Panc1 (cell line): ENCODE results near the gene PPP1R12A. TPM values are rescaled to one million over a fixed set of nuclear protein-coding genes. Genes with fewer than 3 reads are reported as not detected.

Experiments
- ATAC-seq: fragments of 200-7000 bp; cut with Tn5 transposase; 2 replicates; pipeline ENCODE4 v1.9.1; 2020; ENCODE audit warnings: mild to moderate bottlenecking, moderate library complexity
- BruUV-seq: library from RNA; stranded (reverse); fragments of 400-500 nt; replicated peaks from 2 replicates; lab custom pipeline; 2021; lab: Mats Ljungman, UMichigan
- CTCF ChIA-PET: fragments of 300-600 bp; sonication (Branson Sonifier 250); formaldehyde crosslinking; loops from one replicate; lab custom pipeline; 2022; ENCODE audit warnings: antibody characterized with exemption; lab: Charles Lee
- POLR2A ChIA-PET: fragments of 300-600 bp; sonication (Branson Sonifier 250); formaldehyde crosslinking; loops from one replicate; lab custom pipeline; 2022; ENCODE audit warnings: antibody characterized with exemption; lab: Charles Lee
- DNase-seq: peaks from one replicate; pipeline ENCODE4 v3.0.0-alpha.2; 2010; ENCODE audit warnings: low read depth, low spot score
- H3K27ac ChIP-seq: 2 replicates; pipeline ENCODE4 v1.5.1; 2011; ENCODE audit warnings: mild to moderate bottlenecking, low read length, inconsistent platforms
- H3K27me3 ChIP-seq: fragments of 200-500 bp; sonication (Bioruptor generic); 2 replicates; pipeline ENCODE4 v1.6.0; 2014; ENCODE audit warnings: low read length, inconsistent platforms; ENCODE audit not compliant: control insufficient read depth, insufficient read depth
- H3K36me3 ChIP-seq: fragments of 200-500 bp; sonication (Bioruptor generic); 2 replicates; pipeline ENCODE4 v1.5.1; 2014; ENCODE audit warnings: inconsistent platforms, mild to moderate bottlenecking, low read length, moderate library complexity; ENCODE audit not compliant: control insufficient read depth, insufficient read depth
- H3K4me1 ChIP-seq: 2 replicates; pipeline ENCODE4 v1.5.1; 2011; ENCODE audit warnings: inconsistent platforms, mild to moderate bottlenecking, low read length, moderate library complexity; ENCODE audit not compliant: control insufficient read depth, insufficient read depth
- H3K4me3 ChIP-seq, 2 experiments: 2 replicates each; pipeline ENCODE4 v1.5.1; 2011 to 2012; ENCODE audit warnings: low read depth in 2 of 2, low read length in 2 of 2, mild to moderate bottlenecking in 2 of 2, inconsistent platforms in 1 of 2, moderate library complexity in 1 of 2
- H3K9me3 ChIP-seq: fragments of 200-500 bp; sonication (Bioruptor generic); 2 replicates; pipeline ENCODE4 v1.5.1; 2014; ENCODE audit warnings: low read depth, mild to moderate bottlenecking, inconsistent platforms, low read length, moderate library complexity; ENCODE audit not compliant: control insufficient read depth, insufficient read depth
- POLR2AphosphoS5 ChIP-seq: IDR thresholded peaks from 2 replicates; pipeline ENCODE4 v1.6.1; 2012; ENCODE audit warnings: mild to moderate bottlenecking, low read depth, low read length, moderate library complexity
- TCF7L2 ChIP-seq: IDR thresholded peaks from 2 replicates; pipeline ENCODE4 v1.6.1; 2011; ENCODE audit warnings: mild to moderate bottlenecking, low read depth, low read length, inconsistent platforms
- in situ Hi-C: cut with HindIII; loops from 2 replicates; pipeline ENCODE4 v1.10.0; 2016; ENCODE audit warnings: low sequenced_read_pairs, low pct_unique_long_range_greater_than_20kb
- intact Hi-C: fragments of 100-400 bp; cut with micrococcal nuclease; formaldehyde crosslinking; loops from one replicate; pipeline ENCODE4 v1.10.0; 2022; ENCODE audit not compliant: unreplicated experiment
- total RNA-seq: library from RNA; stranded (reverse); gene quantifications from one replicate; pipeline ENCODE4 v1.2.1, GENCODE V29; 2021; ENCODE audit not compliant: unreplicated experiment
- TF ChIP-seq, protein P1 (sequence below), 2 experiments: IDR thresholded peaks; 2 replicates each; pipeline ENCODE4 v1.6.1; 2011 to 2012; ENCODE audit warnings: low read depth in 2 of 2, control low read depth in 1 of 2, low read length in 1 of 2, mild to moderate bottlenecking in 1 of 2, moderate library complexity in 1 of 2; ENCODE audit not compliant: insufficient read depth in 1 of 2
- TF ChIP-seq, protein P2 (sequence below): fragments of 450-650 bp; IDR thresholded peaks from 2 replicates; pipeline ENCODE4 v1.5.1; 2017; ENCODE audit warnings: mild to moderate bottlenecking

The PPP1R12A gene
- total RNA-seq, 1 experiment from 2014 or later: 61.6 TPM

DNA sequence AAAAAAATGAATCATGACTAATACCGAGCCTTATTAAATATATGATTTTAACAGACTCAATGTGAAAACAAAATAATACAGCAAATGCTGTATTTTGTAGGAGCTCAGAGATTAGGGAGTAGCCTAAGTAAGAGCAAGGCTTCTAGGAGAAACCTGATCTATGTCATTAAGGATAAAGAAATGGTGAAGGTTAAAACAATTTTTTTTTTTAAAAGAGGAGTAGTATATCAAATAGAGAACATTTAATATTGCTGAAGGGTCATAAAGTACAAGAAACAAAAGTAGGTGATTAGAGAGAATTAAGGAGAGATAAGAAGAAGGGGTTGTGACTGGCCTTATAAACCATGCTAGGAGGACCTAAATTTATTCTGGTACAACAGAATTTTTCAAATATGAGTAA, 39.1 kb downstream of the PPP1R12A start:
- in situ Hi-C loops (no loop called here), intact Hi-C loops (no loop called here)
- no peak for DNase-seq
- CTCF ChIA-PET: no interaction called here
- no peak for ATAC-seq
- POLR2A ChIA-PET: no interaction called here
- TF ChIP-seq, protein P1, sequence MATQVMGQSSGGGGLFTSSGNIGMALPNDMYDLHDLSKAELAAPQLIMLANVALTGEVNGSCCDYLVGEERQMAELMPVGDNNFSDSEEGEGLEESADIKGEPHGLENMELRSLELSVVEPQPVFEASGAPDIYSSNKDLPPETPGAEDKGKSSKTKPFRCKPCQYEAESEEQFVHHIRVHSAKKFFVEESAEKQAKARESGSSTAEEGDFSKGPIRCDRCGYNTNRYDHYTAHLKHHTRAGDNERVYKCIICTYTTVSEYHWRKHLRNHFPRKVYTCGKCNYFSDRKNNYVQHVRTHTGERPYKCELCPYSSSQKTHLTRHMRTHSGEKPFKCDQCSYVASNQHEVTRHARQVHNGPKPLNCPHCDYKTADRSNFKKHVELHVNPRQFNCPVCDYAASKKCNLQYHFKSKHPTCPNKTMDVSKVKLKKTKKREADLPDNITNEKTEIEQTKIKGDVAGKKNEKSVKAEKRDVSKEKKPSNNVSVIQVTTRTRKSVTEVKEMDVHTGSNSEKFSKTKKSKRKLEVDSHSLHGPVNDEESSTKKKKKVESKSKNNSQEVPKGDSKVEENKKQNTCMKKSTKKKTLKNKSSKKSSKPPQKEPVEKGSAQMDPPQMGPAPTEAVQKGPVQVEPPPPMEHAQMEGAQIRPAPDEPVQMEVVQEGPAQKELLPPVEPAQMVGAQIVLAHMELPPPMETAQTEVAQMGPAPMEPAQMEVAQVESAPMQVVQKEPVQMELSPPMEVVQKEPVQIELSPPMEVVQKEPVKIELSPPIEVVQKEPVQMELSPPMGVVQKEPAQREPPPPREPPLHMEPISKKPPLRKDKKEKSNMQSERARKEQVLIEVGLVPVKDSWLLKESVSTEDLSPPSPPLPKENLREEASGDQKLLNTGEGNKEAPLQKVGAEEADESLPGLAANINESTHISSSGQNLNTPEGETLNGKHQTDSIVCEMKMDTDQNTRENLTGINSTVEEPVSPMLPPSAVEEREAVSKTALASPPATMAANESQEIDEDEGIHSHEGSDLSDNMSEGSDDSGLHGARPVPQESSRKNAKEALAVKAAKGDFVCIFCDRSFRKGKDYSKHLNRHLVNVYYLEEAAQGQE (IDR thresholded peaks at IDR 0.05; ENCODE audit: insufficient read depth in 1 of 2, low read depth in 2 of 2, low read length in 1 of 2): no peak
- TF ChIP-seq TCF7L2 (no peak), POLR2AphosphoS5 (no peak)
- Histone ChIP-seq H3K36me3 (no peaks in the 10 kb centered on the region), H3K4me1 (no peaks in the 10 kb centered on the region), H3K27ac (no peak overlapping the region), H3K27me3 (no peaks in the 10 kb centered on the region), H3K9me3 (no peaks in the 10 kb centered on the region), H3K4me3 (no peak overlapping the region)
- no TSS peak for BruUV-seq

DNA sequence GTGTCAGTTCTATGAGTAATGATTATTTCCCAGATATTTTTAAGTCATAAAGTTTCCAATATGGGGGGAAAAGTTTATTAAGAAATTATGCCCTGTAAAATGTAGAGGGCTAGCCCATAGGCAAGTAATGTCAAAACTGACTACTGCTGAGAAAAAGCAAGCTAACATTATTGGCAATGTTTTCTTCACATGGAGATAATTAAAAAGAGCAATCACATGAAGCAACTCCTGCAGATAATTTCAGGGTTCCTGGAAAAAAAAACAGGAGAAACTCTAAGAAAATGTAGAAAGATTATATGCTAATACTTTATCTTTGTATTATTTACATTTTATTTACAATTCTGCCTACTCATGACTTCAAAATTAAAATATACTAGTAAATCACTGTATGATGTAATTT, 39.8 kb downstream of the PPP1R12A start:
- ChIA-PET CTCF (no interaction called here), POLR2A (no interaction called here)
- Histone ChIP-seq H3K27ac (no peak overlapping the region), H3K4me1 (no peaks in the 10 kb centered on the region), H3K27me3 (no peaks in the 10 kb centered on the region), H3K9me3 (no peaks in the 10 kb centered on the region), H3K36me3 (no peaks in the 10 kb centered on the region), H3K4me3 (no peak overlapping the region)
- ATAC-seq (no peak), DNase-seq (no peak)
- TF ChIP-seq, protein P1 (IDR thresholded peaks at IDR 0.05; ENCODE audit: insufficient read depth in 1 of 2, low read depth in 2 of 2, low read length in 1 of 2): no peak
- TF ChIP-seq, protein P2, sequence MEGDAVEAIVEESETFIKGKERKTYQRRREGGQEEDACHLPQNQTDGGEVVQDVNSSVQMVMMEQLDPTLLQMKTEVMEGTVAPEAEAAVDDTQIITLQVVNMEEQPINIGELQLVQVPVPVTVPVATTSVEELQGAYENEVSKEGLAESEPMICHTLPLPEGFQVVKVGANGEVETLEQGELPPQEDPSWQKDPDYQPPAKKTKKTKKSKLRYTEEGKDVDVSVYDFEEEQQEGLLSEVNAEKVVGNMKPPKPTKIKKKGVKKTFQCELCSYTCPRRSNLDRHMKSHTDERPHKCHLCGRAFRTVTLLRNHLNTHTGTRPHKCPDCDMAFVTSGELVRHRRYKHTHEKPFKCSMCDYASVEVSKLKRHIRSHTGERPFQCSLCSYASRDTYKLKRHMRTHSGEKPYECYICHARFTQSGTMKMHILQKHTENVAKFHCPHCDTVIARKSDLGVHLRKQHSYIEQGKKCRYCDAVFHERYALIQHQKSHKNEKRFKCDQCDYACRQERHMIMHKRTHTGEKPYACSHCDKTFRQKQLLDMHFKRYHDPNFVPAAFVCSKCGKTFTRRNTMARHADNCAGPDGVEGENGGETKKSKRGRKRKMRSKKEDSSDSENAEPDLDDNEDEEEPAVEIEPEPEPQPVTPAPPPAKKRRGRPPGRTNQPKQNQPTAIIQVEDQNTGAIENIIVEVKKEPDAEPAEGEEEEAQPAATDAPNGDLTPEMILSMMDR: no peak
- no peak for TF ChIP-seq TCF7L2
- intact Hi-C loops (no loop called here), in situ Hi-C loops (no loop called here)
- BruUV-seq: no TSS peak
